ENCODE results near the gene NABP2. TPM values are rescaled to one million over a fixed set of nuclear protein-coding genes. Genes with fewer than 3 reads are reported as not detected.

Gene NABP2
- total RNA-seq, 2 donors from 2014 or later = 12.5 to 19.4 TPM

GRCh38 chr12:56221232-56221756 lies 2.8 kb upstream of the NABP2 start:
- Mint-ChIP-seq H3K4me3 (peak overlapping the region; percentile 98), H3K4me1 (peaks cover 44% of the 10 kb centered on the region)
- ATAC-seq = peak; percentile 42

DNA sequence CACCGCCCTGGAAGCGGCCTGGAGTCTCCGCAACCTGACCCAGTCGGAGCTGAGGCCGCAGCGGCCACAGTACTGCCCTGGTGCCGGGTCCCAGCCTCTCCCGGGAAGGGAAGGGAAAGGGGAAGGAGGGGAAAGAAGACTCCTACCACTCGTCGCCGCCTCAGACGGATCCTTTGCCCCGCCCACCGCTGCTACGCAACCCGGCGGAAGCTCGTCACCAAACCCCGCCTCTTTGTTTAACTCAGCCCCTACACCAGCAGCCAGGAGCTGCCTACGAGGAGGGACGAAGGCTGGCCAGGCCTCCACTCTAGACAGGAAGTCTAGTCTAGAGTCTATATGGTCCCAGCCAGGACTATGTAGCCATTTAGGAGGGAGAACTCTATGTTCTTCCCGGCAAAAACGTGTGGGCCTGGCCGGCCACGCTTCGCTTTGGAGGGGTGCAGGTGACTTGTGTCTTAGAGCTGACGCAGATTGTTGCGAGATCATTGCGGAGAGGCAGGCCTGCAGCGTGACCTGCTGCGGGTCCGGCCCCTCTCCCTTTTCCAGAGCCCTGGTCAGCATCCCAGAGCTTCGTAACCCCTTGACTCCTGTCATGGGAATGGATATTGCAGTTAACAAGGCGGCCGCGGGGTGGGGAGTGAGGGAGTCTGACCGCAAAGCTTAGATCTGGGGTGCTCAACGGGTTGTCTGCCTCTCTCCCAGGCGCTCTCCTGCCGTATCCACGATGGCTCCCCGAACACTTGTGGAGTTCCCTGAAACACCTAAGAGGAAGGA lies 2.2 kb upstream of the NABP2 start, which contains the start of gene RNF41:
TSS of gene RNF41 (minus strand) at position 166 of the 774 bp plus-strand sequence. CDS start 7,875 bp downstream, outside the sequence.
- Mint-ChIP-seq H3K27me3 (no peaks in the 10 kb centered on the region), H3K4me3 (peak within 1 kb of the TSS; percentile 98), H3K27ac (peak within 1 kb of the TSS; percentile 99), H3K4me1 (peaks cover 40% of the 10 kb centered on the region), H3K36me3 (ENCODE audit: low read depth) (no peaks in the 10 kb centered on the region)
- DNase-seq (peak; percentile 80 to 85 (median 83)), ATAC-seq (peak; percentile 83)
- no peaks in the 10 kb centered on the region for H3K9me3 ChIP-seq (ENCODE audit: control insufficient read depth, low read length, poor library complexity, severe bottlenecking)

More at GRCh38 chr12:56221232-56221756, 2.8 kb upstream of the NABP2 start:
- no peaks in the 10 kb centered on the region for H3K9me3 ChIP-seq (ENCODE audit: control insufficient read depth, low read length, poor library complexity, severe bottlenecking)
- Mint-ChIP-seq H3K27ac (peak overlapping the region; percentile 99), H3K36me3 (ENCODE audit: low read depth) (no peaks in the 10 kb centered on the region), H3K27me3 (no peaks in the 10 kb centered on the region)
- DNase-seq = no peak

DNA sequence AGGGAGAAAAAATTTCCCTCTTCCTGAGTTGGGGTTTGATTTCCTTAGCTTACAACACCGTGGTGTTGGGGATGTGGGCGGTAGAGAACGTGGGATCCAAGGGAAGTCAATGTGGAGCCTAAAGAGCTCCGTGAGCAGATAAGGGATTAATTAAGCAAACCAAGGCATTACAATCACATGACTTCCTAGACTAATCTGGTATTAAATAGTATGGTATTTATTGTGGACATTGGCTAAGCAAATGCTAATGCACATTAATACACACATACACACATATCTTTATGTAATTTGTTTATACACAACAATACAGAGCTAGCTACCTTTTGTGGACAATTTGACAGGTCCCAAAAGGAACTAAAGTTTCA lies 1.6 kb upstream of the NABP2 start:
- peak overlapping the region; percentile 99 for H3K27ac Mint-ChIP-seq
- H3K4me3 Mint-ChIP-seq = peak overlapping the region; percentile 98
- no peaks in the 10 kb centered on the region for H3K9me3 ChIP-seq (ENCODE audit: control insufficient read depth, low read length, poor library complexity, severe bottlenecking)
- no peak for DNase-seq
- H3K4me1 Mint-ChIP-seq = peaks cover 40% of the 10 kb centered on the region
- H3K36me3 Mint-ChIP-seq (ENCODE audit: low read depth) = no peaks in the 10 kb centered on the region
- no peak for ATAC-seq
- no peaks in the 10 kb centered on the region for H3K27me3 Mint-ChIP-seq

DNA sequence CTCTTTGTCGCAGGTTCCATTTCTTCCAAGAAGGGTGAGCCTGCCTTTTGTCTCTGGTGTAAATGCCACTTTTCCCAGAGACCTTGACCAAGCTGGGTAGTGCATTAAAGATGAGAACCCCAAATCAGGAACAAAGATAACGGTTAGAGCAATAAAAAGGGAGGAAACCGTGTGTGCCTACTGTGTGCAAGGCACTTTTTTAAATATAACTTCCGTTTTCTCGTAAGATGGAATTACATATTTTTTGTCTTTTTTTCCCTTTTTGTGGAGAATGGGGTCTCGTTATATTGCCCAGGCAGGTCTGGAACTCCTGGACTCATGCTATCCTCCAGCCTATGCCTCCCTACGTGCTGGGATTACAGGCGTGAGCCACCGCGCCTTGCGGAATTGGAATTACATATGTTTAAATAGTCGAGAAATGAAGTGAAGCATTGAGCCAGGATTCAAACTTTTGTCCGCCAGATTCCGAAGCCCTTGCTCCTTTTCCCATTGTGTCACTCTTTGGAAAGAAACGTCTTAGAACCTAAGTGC lies 506 bp upstream of the NABP2 start:
- H3K4me3 Mint-ChIP-seq = peak overlapping the region; percentile 85
- H3K4me1 Mint-ChIP-seq = peaks cover 40% of the 10 kb centered on the region
- H3K27ac Mint-ChIP-seq = peak overlapping the region; percentile 67
- H3K27me3 Mint-ChIP-seq = no peaks in the 10 kb centered on the region
- no peaks in the 10 kb centered on the region for H3K36me3 Mint-ChIP-seq (ENCODE audit: low read depth)
- no peak for ATAC-seq
- H3K9me3 ChIP-seq (ENCODE audit: control insufficient read depth, low read length, poor library complexity, severe bottlenecking) = no peaks in the 10 kb centered on the region
- DNase-seq = no peak

DNA sequence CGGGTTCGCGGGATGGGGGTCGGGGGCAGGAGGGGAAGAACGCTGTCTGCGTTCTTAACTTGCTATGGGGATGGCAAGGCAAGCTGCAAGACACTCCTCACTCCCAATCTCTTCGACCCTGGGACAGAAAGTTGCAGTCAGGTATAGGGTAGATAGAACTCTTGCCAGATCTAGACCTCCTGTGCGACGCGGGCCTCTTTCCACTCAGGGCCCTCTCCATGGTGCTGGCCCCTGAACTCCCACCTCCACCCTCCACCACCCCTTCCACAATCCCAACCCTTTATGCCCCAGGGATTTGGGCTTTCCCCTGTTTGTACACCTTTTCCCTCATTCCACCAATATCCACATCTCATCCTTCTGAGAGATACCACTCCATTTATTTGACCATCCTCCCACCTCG lies 812 bp downstream of the NABP2 start:
- H3K27me3 Mint-ChIP-seq = no peaks in the 10 kb centered on the region
- H3K36me3 Mint-ChIP-seq (ENCODE audit: low read depth) = no peaks in the 10 kb centered on the region
- H3K9me3 ChIP-seq (ENCODE audit: control insufficient read depth, low read length, poor library complexity, severe bottlenecking) = no peaks in the 10 kb centered on the region
- DNase-seq (no peak), ATAC-seq (no peak)
- peak overlapping the region; percentile 85 for H3K4me3 Mint-ChIP-seq
- H3K4me1 Mint-ChIP-seq = peaks cover 40% of the 10 kb centered on the region
- H3K27ac Mint-ChIP-seq = peak overlapping the region; percentile 67

- no peaks in the 10 kb centered on the region for H3K9me3 ChIP-seq (ENCODE audit: control insufficient read depth, low read length, poor library complexity, severe bottlenecking)
- no peak for DNase-seq
- peaks cover 15% of the 10 kb centered on the region for H3K4me1 Mint-ChIP-seq
- H3K27ac Mint-ChIP-seq = no peak overlapping the region
- H3K27me3 Mint-ChIP-seq = no peaks in the 10 kb centered on the region
- no peak overlapping the region for H3K4me3 Mint-ChIP-seq
- H3K36me3 Mint-ChIP-seq (ENCODE audit: low read depth) = no peaks in the 10 kb centered on the region
- ATAC-seq = no peak
Measured at GRCh38 chr12:56229082-56229481, 4.9 kb downstream of the NABP2 start.

- no peak within 1 kb of the TSS for H3K27ac Mint-ChIP-seq
- H3K4me1 Mint-ChIP-seq = peaks cover 9% of the 10 kb centered on the region
- H3K27me3 Mint-ChIP-seq = no peaks in the 10 kb centered on the region
- H3K36me3 Mint-ChIP-seq (ENCODE audit: low read depth) = no peaks in the 10 kb centered on the region
- no peak within 1 kb of the TSS for H3K4me3 Mint-ChIP-seq
- H3K9me3 ChIP-seq (ENCODE audit: control insufficient read depth, low read length, poor library complexity, severe bottlenecking) = no peaks in the 10 kb centered on the region
- no peak for DNase-seq
- ATAC-seq = no peak
Measured at GRCh38 chr12:56229916-56230431, 5.8 kb downstream of the NABP2 start, which contains the start of gene SLC39A5. TSS of gene SLC39A5 (plus strand) at chr12:56230051. CDS start at chr12:56231275, 1,224 bp downstream.

- H3K27ac Mint-ChIP-seq = no peak overlapping the region
- DNase-seq = no peak
- no peaks in the 10 kb centered on the region for H3K36me3 Mint-ChIP-seq (ENCODE audit: low read depth)
- H3K9me3 ChIP-seq (ENCODE audit: control insufficient read depth, low read length, poor library complexity, severe bottlenecking) = no peaks in the 10 kb centered on the region
- ATAC-seq = no peak
- no peak overlapping the region for H3K4me3 Mint-ChIP-seq
- no peaks in the 10 kb centered on the region for H3K27me3 Mint-ChIP-seq
- peaks cover 3% of the 10 kb centered on the region for H3K4me1 Mint-ChIP-seq
Measured at GRCh38 chr12:56230432-56231183, 6.5 kb downstream of the NABP2 start.

GRCh38 chr12:56231184-56231582 lies 7.0 kb downstream of the NABP2 start:
- ATAC-seq (no peak), DNase-seq (no peak)
- H3K4me3 Mint-ChIP-seq = no peak overlapping the region
- H3K36me3 Mint-ChIP-seq (ENCODE audit: low read depth) = no peaks in the 10 kb centered on the region
- H3K9me3 ChIP-seq (ENCODE audit: control insufficient read depth, low read length, poor library complexity, severe bottlenecking) = no peaks in the 10 kb centered on the region
- peaks cover 2% of the 10 kb centered on the region for H3K4me1 Mint-ChIP-seq
- no peak overlapping the region for H3K27ac Mint-ChIP-seq
- H3K27me3 Mint-ChIP-seq = no peaks in the 10 kb centered on the region

- Mint-ChIP-seq H3K4me1 (peaks cover 4% of the 10 kb centered on the region), H3K27ac (no peak overlapping the region), H3K27me3 (no peaks in the 10 kb centered on the region), H3K4me3 (no peak overlapping the region), H3K36me3 (ENCODE audit: low read depth) (no peaks in the 10 kb centered on the region)
- no peaks in the 10 kb centered on the region for H3K9me3 ChIP-seq (ENCODE audit: control insufficient read depth, low read length, poor library complexity, severe bottlenecking)
- no peak for DNase-seq
- no peak for ATAC-seq
Measured at GRCh38 chr12:56234746-56235436, 10.7 kb downstream of the NABP2 start.

DNA sequence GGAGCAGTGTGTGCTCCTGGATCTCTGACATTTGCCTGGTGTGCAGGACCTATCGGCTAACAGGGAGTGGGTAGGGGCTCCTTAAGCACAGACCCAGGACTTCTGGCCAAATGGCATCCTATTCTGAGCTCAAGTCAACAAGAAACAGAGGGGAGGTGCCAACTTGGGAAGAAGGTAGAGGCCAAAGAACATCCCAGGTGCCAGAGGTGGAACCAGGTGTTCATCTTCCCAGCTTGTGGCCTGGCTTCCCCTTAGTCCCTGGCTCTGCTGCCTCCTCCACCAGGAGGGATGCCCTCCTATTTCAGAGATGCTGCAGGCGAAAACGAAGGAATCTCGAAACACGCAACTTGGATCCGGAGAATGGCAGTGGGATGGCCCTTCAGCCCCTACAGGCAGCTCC lies 11.9 kb downstream of the NABP2 start:
- H3K36me3 Mint-ChIP-seq (ENCODE audit: low read depth) = no peaks in the 10 kb centered on the region
- H3K27ac Mint-ChIP-seq = no peak overlapping the region
- H3K4me3 Mint-ChIP-seq = no peak overlapping the region
- no peak for ATAC-seq
- DNase-seq = no peak
- peaks cover 4% of the 10 kb centered on the region for H3K4me1 Mint-ChIP-seq
- no peaks in the 10 kb centered on the region for H3K27me3 Mint-ChIP-seq
- H3K9me3 ChIP-seq (ENCODE audit: control insufficient read depth, low read length, poor library complexity, severe bottlenecking) = no peaks in the 10 kb centered on the region

- Mint-ChIP-seq H3K27ac (peak overlapping the region; percentile 43), H3K27me3 (no peaks in the 10 kb centered on the region), H3K4me1 (peaks cover 4% of the 10 kb centered on the region), H3K4me3 (no peak overlapping the region), H3K36me3 (ENCODE audit: low read depth) (peaks cover 2% of the 10 kb centered on the region)
- DNase-seq (no peak), ATAC-seq (no peak)
- H3K9me3 ChIP-seq (ENCODE audit: control insufficient read depth, low read length, poor library complexity, severe bottlenecking) = no peaks in the 10 kb centered on the region
Measured at GRCh38 chr12:56236985-56237384, 12.8 kb downstream of the NABP2 start.

Data from T-helper 17 cell (primary cell).